GM23248 (cell line): ENCODE measurements around the gene TMEM89.

Experiments
- EZH2 ChIP-seq: fragments of 200-600 bp; sonication (generic); IDR thresholded peaks from 2 replicates; pipeline ENCODE4 v1.6.1; 2018; ENCODE audit warnings: antibody characterized with exemption, mild to moderate bottlenecking; ENCODE audit not compliant: insufficient read depth, poor library complexity, severe bottlenecking
- EZH2phosphoT487 ChIP-seq: fragments of 200-600 bp; sonication (generic); IDR thresholded peaks from 2 replicates; pipeline ENCODE4 v1.6.1; 2018; ENCODE audit warnings: antibody characterized with exemption, moderate library complexity, mild to moderate bottlenecking, low read depth; ENCODE audit not compliant: insufficient read depth

- TF ChIP-seq EZH2phosphoT487 (no peak), EZH2 (no peak)
These were observed 40.1 kb upstream of the TMEM89 start for GRCh38 chr3:48661501-48662144.
